Transverse colon (tissue), 4 donors: ENCODE data around the gene PRKAG1. TPM values are rescaled to one million over a fixed set of nuclear protein-coding genes. Genes with fewer than 3 reads are reported as not detected.

Experiments used
- DNase-seq: peaks from one replicate; pipeline ENCODE4 v3.0.0-alpha.2; 2019
- H3K27ac ChIP-seq, 4 donors: fragments of 200-600 bp; sonication (generic); 2 replicates each; pipeline ENCODE4 v1.5.1; 2016 to 2018; ENCODE audit warnings: inconsistent platforms in 4 of 4
- H3K27me3 ChIP-seq: fragments of 200-600 bp; sonication (generic); 2 replicates; pipeline ENCODE4 v1.5.1; 2017; ENCODE audit warnings: inconsistent platforms
- H3K36me3 ChIP-seq, 4 donors: fragments of 200-600 bp; sonication (generic); 2 replicates each; pipeline ENCODE4 v1.5.1; 2017 to 2019; ENCODE audit warnings: inconsistent platforms in 4 of 4
- H3K4me1 ChIP-seq, 4 donors: fragments of 200-600 bp; sonication (generic); 2 replicates each; pipeline ENCODE4 v1.5.1; 2017 to 2020; ENCODE audit warnings: inconsistent platforms in 4 of 4
- H3K4me3 ChIP-seq, 4 donors: fragments of 200-600 bp; sonication (generic); 1 replicate in 1 of 4; 2 replicates in 3 of 4; pipeline versions ENCODE4 v1.5.1 to v1.6.1; 2017 to 2019; ENCODE audit warnings: inconsistent platforms in 4 of 4
- H3K9me3 ChIP-seq, 2 donors: fragments of 200-600 bp; sonication (generic); 2 replicates each; pipeline ENCODE4 v1.5.1; 2017 to 2019; ENCODE audit warnings: inconsistent platforms in 2 of 2
- EP300 ChIP-seq: sonication (generic); formaldehyde crosslinking; IDR thresholded peaks from one replicate; pipeline ENCODE4 v1.6.1; 2017; ENCODE audit warnings: antibody characterized with exemption, low read depth
- POLR2A ChIP-seq: fragments of 450-650 bp; IDR thresholded peaks from one replicate; pipeline ENCODE4 v1.6.1; 2016; ENCODE audit warnings: antibody characterized with exemption, mild to moderate bottlenecking, moderate library complexity
- POLR2AphosphoS5 ChIP-seq, 3 donors: sonication (generic); formaldehyde crosslinking; IDR thresholded peaks; one replicate each; pipeline ENCODE4 v1.6.1; 2016; ENCODE audit warnings: antibody characterized with exemption in 3 of 3
- WGBS, 2 donors: methylation state at CpG; one replicate each; pipeline ENCODE4 v1.1.5; 2018; ENCODE audit warnings: low coverage in 1 of 2; 5-methylcytosine and 5-hydroxymethylcytosine counted together
- in situ Hi-C, 4 donors: fragments of 200-750 bp; cut with MboI; loops; one replicate each; pipeline versions ENCODE4 v1.15.0 to v1.15.1; 2017; ENCODE audit warnings: low sequenced_read_pairs in 3 of 4, low pct_ligation_motif_present in 1 of 4, low pct_unique_long_range_greater_than_20kb in 1 of 4
- intact Hi-C: fragments of 100-400 bp; cut with DNase I; formaldehyde crosslinking; loops from one replicate; pipeline ENCODE4 v1.15.1; 2023; ENCODE audit warnings: low total_unique reads
- total RNA-seq, 4 donors: library from RNA; depleted of rRNA; stranded (reverse); fragments of >200 nt; gene quantifications; one replicate each; pipeline ENCODE4 v1.1.0, GENCODE V29; 2016
- TF ChIP-seq, protein P1 (sequence below), 5 experiments: fragments of 200-600 bp in 3 of 5; fragments of 450-650 bp in 2 of 5; sonication (generic) in 3 of 5; IDR thresholded peaks; 1 replicate in 2 of 5; 2 replicates in 3 of 5; pipeline ENCODE4 v1.5.1; 2016 to 2017; ENCODE audit warnings: antibody characterized with exemption in 5 of 5, inconsistent platforms in 3 of 5, mild to moderate bottlenecking in 2 of 5, moderate library complexity in 1 of 5

PRKAG1 gene
- total RNA-seq, 4 donors from 2014 or later = 21.7 to 44.0 (median 42.3) TPM

DNA sequence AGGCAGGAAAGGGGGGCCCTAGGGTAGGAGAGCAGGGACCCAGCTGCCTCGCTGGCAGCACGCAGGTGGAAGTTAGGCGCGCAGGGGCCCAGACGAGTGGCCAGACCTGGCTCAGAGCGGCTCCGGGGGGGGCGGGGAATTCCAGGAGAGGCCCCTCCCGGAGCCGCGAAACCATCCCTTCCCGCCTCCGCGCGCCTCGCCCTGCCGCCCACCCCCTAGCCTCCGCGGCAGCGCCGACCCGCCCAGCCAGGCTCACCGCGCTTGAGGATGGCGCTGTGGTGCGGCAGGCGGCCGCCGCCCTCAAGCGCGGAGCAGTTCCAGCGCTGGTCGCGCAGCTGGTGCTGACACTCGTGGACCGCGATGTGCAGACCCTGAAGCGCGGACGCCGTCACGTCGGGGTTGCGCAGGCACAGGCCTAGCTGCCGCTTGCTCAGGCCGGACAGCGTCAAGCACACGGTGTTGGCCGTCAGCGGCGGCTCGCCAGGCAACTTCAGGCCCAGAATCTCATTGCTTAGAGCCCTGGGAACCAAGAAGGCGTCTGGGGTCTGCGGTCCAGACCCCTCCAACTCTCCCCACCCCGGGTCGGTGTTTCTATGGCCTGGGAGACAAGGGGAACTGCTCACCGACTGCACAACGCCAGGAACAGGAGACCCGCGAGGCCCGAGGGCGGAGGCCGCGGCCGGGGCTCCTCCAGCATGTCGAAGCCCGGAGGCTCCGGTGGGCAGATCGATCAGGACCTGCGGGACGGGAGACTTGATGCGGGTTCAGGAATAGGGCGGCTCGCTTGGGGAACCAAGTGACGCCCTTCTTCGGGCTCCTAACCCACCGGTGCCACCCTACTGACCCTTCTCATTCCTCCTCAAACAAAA lies 48.5 kb downstream of the PRKAG1 start:
- intact Hi-C loops = no loop called here
- WGBS, 2 donors = 2 to 20% methylated on average over 11 to 40 of the region's 77 CpGs
- in situ Hi-C loops = no loop called here
- Histone ChIP-seq H3K36me3 (no peaks in the 10 kb centered on the region), H3K9me3 (no peaks in the 10 kb centered on the region), H3K4me1 (peaks cover 9 to 38% (median 32%) of the 10 kb centered on the region in 4 donors), H3K27me3 (peaks cover 59% of the 10 kb centered on the region), H3K4me3 (peak overlapping the region in 2 of 4 donors; percentile 14 to 43), H3K27ac (no peak overlapping the region)
- DNase-seq = no peak
- no peak for TF ChIP-seq EP300
- TF ChIP-seq, protein P1, sequence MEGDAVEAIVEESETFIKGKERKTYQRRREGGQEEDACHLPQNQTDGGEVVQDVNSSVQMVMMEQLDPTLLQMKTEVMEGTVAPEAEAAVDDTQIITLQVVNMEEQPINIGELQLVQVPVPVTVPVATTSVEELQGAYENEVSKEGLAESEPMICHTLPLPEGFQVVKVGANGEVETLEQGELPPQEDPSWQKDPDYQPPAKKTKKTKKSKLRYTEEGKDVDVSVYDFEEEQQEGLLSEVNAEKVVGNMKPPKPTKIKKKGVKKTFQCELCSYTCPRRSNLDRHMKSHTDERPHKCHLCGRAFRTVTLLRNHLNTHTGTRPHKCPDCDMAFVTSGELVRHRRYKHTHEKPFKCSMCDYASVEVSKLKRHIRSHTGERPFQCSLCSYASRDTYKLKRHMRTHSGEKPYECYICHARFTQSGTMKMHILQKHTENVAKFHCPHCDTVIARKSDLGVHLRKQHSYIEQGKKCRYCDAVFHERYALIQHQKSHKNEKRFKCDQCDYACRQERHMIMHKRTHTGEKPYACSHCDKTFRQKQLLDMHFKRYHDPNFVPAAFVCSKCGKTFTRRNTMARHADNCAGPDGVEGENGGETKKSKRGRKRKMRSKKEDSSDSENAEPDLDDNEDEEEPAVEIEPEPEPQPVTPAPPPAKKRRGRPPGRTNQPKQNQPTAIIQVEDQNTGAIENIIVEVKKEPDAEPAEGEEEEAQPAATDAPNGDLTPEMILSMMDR (IDR thresholded peaks at IDR 0.05) = peak in 1 of 5 experiments; percentile 9

DNA sequence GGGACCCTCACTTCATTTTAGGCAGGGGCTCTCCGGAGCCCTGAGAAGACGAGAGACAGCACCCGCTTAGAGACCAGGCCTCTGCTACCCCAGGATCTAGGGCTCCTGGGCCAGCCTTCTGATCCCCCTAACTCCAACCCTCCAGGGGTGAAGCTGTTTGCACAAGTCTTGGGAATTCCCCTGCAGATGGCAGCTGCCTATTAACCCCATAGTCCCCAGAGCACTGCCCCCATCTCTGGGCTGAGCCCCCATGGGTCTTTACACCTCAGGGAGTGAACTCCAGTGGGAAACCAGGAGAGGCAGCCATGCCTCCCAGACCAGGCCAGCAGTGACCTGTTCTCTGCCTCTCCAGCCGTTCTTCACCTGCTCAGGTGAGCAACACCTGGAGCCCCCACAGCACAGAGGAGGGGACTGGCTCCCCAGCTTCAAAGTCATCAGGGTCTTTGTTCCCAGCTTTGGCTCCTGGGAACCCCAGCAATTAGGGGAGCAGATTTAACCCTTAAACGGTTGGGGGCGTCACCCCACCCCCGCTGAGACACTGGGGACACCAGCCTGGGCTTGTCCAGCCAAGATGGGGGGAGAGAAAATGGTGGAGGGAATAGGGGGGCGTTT lies 49.3 kb downstream of the PRKAG1 start:
- Histone ChIP-seq H3K27ac (no peak overlapping the region), H3K4me3 (no peak overlapping the region), H3K9me3 (no peaks in the 10 kb centered on the region), H3K4me1 (peaks cover 9 to 38% (median 32%) of the 10 kb centered on the region in 4 donors), H3K36me3 (no peaks in the 10 kb centered on the region), H3K27me3 (peaks cover 53% of the 10 kb centered on the region)
- no peak for DNase-seq
- in situ Hi-C loops (no loop called here), intact Hi-C loops (no loop called here)
- WGBS, 2 donors = 24 to 54% methylated on average over 4 to 7 of the region's 8 CpGs
- TF ChIP-seq POLR2AphosphoS5 (IDR thresholded peaks at IDR 0.05) (no peak), EP300 (no peak), POLR2A (no peak)
- TF ChIP-seq, protein P1 (IDR thresholded peaks at IDR 0.05) = no peak

DNA sequence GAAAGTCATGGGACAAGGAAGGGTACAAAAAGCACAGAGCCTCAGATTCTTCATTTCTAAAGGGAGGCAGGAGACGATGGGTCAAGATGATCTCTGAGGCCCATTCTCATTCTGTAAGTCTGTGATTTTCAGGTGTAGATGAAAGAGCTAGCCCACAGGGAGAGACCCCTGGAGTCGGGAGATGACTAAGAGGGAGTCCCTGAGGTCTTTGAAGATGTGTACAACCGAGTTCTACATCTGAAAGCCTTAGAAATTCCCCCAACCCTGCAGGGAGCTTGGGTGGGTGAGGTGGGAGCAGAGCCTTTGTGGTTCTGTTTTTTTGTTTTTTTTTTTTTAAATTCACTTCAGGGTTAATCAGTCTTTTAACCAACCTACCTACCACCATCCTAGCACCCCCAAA lies 50.1 kb downstream of the PRKAG1 start:
- Histone ChIP-seq H3K4me3 (no peak overlapping the region), H3K9me3 (no peaks in the 10 kb centered on the region), H3K27me3 (peaks cover 45% of the 10 kb centered on the region), H3K36me3 (no peaks in the 10 kb centered on the region), H3K4me1 (peaks cover 9 to 38% (median 32%) of the 10 kb centered on the region in 4 donors), H3K27ac (no peak overlapping the region)
- no peak for TF ChIP-seq POLR2AphosphoS5 (IDR thresholded peaks at IDR 0.05)
- no peak for DNase-seq
- 78 to 100% methylated on average over 2 to 3 of the region's 3 CpGs for WGBS, 2 donors
- in situ Hi-C loops (no loop called here), intact Hi-C loops (no loop called here)

DNA sequence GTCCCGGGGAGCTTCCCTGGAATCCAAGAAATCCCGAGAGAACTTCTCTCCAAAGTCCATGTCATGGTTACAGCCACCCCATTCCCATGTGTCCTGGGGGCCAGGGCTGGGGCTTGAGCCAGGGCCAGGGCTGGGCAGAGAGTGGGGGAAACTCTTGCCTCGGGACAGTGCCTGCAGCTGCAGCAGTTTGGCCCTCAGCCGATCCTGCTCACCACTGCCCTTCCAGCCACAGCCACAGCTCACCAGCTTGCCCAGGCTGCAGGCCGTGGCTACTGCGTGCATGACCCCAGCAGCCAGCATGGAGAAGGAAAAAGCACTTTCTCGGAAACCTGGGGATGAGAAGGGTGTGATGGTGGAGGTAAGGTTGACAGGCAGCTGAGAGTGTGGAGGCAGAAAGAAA lies 50.6 kb downstream of the PRKAG1 start:
- H3K4me3 ChIP-seq = no peak overlapping the region
- H3K9me3 ChIP-seq = no peaks in the 10 kb centered on the region
- no peak overlapping the region for H3K27ac ChIP-seq
- 84% methylated on average over 7 of the region's 7 CpGs; no CpG with 5 or more reads in 1 of the 2 donors for WGBS, 2 donors
- TF ChIP-seq POLR2AphosphoS5 (IDR thresholded peaks at IDR 0.05) (no peak), POLR2A (no peak), EP300 (no peak)
- TF ChIP-seq, protein P1 (IDR thresholded peaks at IDR 0.05) = no peak
- intact Hi-C loops (no loop called here), in situ Hi-C loops (no loop called here)
- DNase-seq = no peak
- peaks cover 40% of the 10 kb centered on the region for H3K27me3 ChIP-seq
- H3K4me1 ChIP-seq = peaks cover 9 to 38% (median 32%) of the 10 kb centered on the region in 4 donors
- H3K36me3 ChIP-seq = no peaks in the 10 kb centered on the region
